GM23338 (cell line): Measurements from ENCODE around the gene KCTD13. TPM values are rescaled to one million over a fixed set of nuclear protein-coding genes. Genes with fewer than 3 reads are reported as not detected.

Source experiments
- ATAC-seq: fragments of 200-7000 bp; cut with Tn5 transposase; 3 replicates; pipeline ENCODE4 v1.9.1; 2020
- DNase-seq: peaks from one replicate; pipeline ENCODE4 v3.0.0-alpha.2; 2015; ENCODE audit warnings: low spot score
- H2AFZ ChIP-seq: fragments of 200-600 bp; sonication (generic); 2 replicates; pipeline ENCODE4 v1.8.0; 2016; ENCODE audit warnings: antibody characterized with exemption, mild to moderate bottlenecking, moderate library complexity
- H3F3A ChIP-seq: fragments of 200-600 bp; sonication (generic); replicated peaks from 2 replicates; pipeline ENCODE4 v1.8.0; 2017; ENCODE audit warnings: antibody characterized with exemption, mixed run types, low read depth
- H3K27ac ChIP-seq: fragments of 200-600 bp; sonication (generic); 2 replicates; pipeline ENCODE4 v1.6.1; 2016; ENCODE audit warnings: low read depth
- H3K27me3 ChIP-seq: fragments of 200-600 bp; sonication (generic); 2 replicates; pipeline ENCODE4 v1.8.0; 2016; ENCODE audit warnings: mild to moderate bottlenecking, mixed run types, moderate library complexity; ENCODE audit not compliant: insufficient read depth
- H3K36me3 ChIP-seq: fragments of 200-600 bp; sonication (generic); 2 replicates; pipeline ENCODE4 v1.8.0; 2016; ENCODE audit warnings: mild to moderate bottlenecking; ENCODE audit not compliant: insufficient read depth
- H3K4me1 ChIP-seq: fragments of 200-600 bp; sonication (generic); 2 replicates; pipeline ENCODE4 v1.8.0; 2016; ENCODE audit warnings: mild to moderate bottlenecking, moderate library complexity; ENCODE audit not compliant: insufficient read depth
- H3K4me2 ChIP-seq: fragments of 200-600 bp; sonication (generic); 2 replicates; pipeline ENCODE4 v1.7.1; 2017; ENCODE audit warnings: mixed run types
- H3K4me3 ChIP-seq: fragments of 200-600 bp; sonication (generic); 2 replicates; pipeline ENCODE4 v1.6.1; 2016; ENCODE audit warnings: mixed run types
- H3K79me2 ChIP-seq: fragments of 200-600 bp; sonication (generic); replicated peaks from 2 replicates; pipeline ENCODE4 v1.8.0; 2017; ENCODE audit warnings: mild to moderate bottlenecking; ENCODE audit not compliant: insufficient read depth
- H3K9me2 ChIP-seq: fragments of 200-600 bp; sonication (generic); 2 replicates; pipeline ENCODE4 v1.8.0; 2017; ENCODE audit not compliant: insufficient read depth
- H4K20me1 ChIP-seq: fragments of 200-600 bp; sonication (generic); replicated peaks from 2 replicates; pipeline ENCODE4 v1.8.0; 2017; ENCODE audit warnings: mild to moderate bottlenecking; ENCODE audit not compliant: insufficient read depth
- H3K27ac Mint-ChIP-seq: 2 replicates; pipeline ENCODE4 v1.8.0; 2020; ENCODE audit warnings: inconsistent platforms, mild to moderate bottlenecking, moderate library complexity, mixed read lengths
- H3K27me3 Mint-ChIP-seq: 3 replicates; pipeline ENCODE4 v1.8.0; 2022; ENCODE audit warnings: low read depth, mild to moderate bottlenecking, moderate library complexity, mixed read lengths, inconsistent platforms; ENCODE audit not compliant: insufficient read depth, poor library complexity
- H3K36me3 Mint-ChIP-seq: 3 replicates; pipeline ENCODE4 v1.8.0; 2021; ENCODE audit warnings: low read depth, mild to moderate bottlenecking, inconsistent platforms, moderate library complexity, mixed read lengths
- H3K4me1 Mint-ChIP-seq: 3 replicates; pipeline ENCODE4 v1.8.0; 2020; ENCODE audit warnings: mild to moderate bottlenecking, inconsistent platforms, mixed read lengths
- H3K4me3 Mint-ChIP-seq: 3 replicates; pipeline ENCODE4 v1.8.0; 2021; ENCODE audit warnings: moderate library complexity, mild to moderate bottlenecking, inconsistent platforms, mixed read lengths
- H3K9me3 Mint-ChIP-seq: 3 replicates; pipeline ENCODE4 v1.8.0; 2020; ENCODE audit warnings: moderate library complexity, mild to moderate bottlenecking, inconsistent platforms, mixed read lengths
- EZH2 ChIP-seq: fragments of 200-600 bp; sonication (generic); IDR thresholded peaks from one replicate; pipeline ENCODE4 v1.8.0; 2017; ENCODE audit warnings: antibody characterized with exemption, mild to moderate bottlenecking, low read depth; ENCODE audit not compliant: unreplicated experiment
- EZH2phosphoT487 ChIP-seq: fragments of 200-600 bp; sonication (generic); IDR thresholded peaks from one replicate; pipeline ENCODE4 v1.8.1; 2018; ENCODE audit warnings: antibody characterized with exemption; ENCODE audit not compliant: unreplicated experiment
- POLR2AphosphoS5 ChIP-seq: IDR thresholded peaks from 2 replicates; pipeline ENCODE4 v1.6.1; 2016; ENCODE audit warnings: antibody characterized with exemption, low read depth
- STAT1 ChIP-seq: IDR thresholded peaks from one replicate; pipeline ENCODE4 v1.6.1; 2016; ENCODE audit warnings: antibody characterized with exemption; ENCODE audit not compliant: unreplicated experiment
- ZNF114 ChIP-seq: fragments of 250-450 bp; sonication (Bioruptor Pico); IDR thresholded peaks from 2 replicates; pipeline ENCODE4 v1.5.0; 2020; ENCODE audit warnings: mild to moderate bottlenecking, moderate library complexity
- polyA plus RNA-seq: library from polyadenylated mRNA; unstranded; fragments of >200 nt; fragmentation: Nextera tagmentation; extraction: Ambion mirVana; gene quantifications from 2 replicates; pipeline ENCODE4 v1.2.1, GENCODE V29; 2016
- total RNA-seq: library from RNA; depleted of rRNA; stranded (reverse); fragments of >200 nt; shearing (Covaris generic); gene quantifications from 2 replicates; pipeline ENCODE4 v1.2.3, GENCODE V29; 2014
- TF ChIP-seq, protein P1 (sequence below): IDR thresholded peaks from one replicate; pipeline ENCODE4 v1.6.1; 2018; ENCODE audit warnings: antibody characterized with exemption; ENCODE audit not compliant: unreplicated experiment
- TF ChIP-seq, protein P2 (sequence below): IDR thresholded peaks from 2 replicates; pipeline ENCODE4 v1.6.1; 2016; ENCODE audit warnings: antibody characterized with exemption

Gene KCTD13
- total and polyA plus RNA-seq, 2 experiments from 2014 or later: 10.1 to 12.2 TPM

- TF ChIP-seq, protein P1, sequence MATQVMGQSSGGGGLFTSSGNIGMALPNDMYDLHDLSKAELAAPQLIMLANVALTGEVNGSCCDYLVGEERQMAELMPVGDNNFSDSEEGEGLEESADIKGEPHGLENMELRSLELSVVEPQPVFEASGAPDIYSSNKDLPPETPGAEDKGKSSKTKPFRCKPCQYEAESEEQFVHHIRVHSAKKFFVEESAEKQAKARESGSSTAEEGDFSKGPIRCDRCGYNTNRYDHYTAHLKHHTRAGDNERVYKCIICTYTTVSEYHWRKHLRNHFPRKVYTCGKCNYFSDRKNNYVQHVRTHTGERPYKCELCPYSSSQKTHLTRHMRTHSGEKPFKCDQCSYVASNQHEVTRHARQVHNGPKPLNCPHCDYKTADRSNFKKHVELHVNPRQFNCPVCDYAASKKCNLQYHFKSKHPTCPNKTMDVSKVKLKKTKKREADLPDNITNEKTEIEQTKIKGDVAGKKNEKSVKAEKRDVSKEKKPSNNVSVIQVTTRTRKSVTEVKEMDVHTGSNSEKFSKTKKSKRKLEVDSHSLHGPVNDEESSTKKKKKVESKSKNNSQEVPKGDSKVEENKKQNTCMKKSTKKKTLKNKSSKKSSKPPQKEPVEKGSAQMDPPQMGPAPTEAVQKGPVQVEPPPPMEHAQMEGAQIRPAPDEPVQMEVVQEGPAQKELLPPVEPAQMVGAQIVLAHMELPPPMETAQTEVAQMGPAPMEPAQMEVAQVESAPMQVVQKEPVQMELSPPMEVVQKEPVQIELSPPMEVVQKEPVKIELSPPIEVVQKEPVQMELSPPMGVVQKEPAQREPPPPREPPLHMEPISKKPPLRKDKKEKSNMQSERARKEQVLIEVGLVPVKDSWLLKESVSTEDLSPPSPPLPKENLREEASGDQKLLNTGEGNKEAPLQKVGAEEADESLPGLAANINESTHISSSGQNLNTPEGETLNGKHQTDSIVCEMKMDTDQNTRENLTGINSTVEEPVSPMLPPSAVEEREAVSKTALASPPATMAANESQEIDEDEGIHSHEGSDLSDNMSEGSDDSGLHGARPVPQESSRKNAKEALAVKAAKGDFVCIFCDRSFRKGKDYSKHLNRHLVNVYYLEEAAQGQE: no peak
- no peak for TF ChIP-seq POLR2AphosphoS5
- TF ChIP-seq ZNF114: no peak
- TF ChIP-seq, protein P2, sequence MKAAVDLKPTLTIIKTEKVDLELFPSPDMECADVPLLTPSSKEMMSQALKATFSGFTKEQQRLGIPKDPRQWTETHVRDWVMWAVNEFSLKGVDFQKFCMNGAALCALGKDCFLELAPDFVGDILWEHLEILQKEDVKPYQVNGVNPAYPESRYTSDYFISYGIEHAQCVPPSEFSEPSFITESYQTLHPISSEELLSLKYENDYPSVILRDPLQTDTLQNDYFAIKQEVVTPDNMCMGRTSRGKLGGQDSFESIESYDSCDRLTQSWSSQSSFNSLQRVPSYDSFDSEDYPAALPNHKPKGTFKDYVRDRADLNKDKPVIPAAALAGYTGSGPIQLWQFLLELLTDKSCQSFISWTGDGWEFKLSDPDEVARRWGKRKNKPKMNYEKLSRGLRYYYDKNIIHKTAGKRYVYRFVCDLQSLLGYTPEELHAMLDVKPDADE: no peak
- TF ChIP-seq STAT1: no peak
Measured at GRCh38 chr16:29860218-29860617, 65.8 kb downstream of the KCTD13 start (continued).

DNA sequence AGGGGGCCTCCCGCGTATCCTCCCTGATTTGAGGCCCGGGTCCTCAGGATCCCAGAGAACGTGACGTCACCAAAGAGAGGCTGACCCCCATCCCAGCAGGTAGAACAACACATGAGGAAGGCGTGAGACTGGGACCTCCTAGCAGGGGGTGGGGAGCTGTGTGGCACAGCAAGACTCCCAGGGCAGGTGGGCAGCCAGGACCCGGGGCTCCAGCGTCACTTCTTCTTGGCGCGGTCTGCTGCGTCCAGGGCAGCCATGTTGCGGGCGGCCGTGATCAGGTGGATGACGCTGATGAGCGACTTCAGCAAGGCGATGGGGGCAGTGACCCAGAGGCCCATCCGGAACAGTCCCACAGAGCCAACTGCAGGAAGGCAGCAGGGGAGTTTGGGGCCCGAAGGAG is 67.1 kb downstream of the KCTD13 start:
- Mint-ChIP-seq H3K27me3 (peaks cover 23% of the 10 kb centered on the region), H3K4me1 (peaks cover 13% of the 10 kb centered on the region), H3K36me3 (peaks cover 25% of the 10 kb centered on the region), H3K27ac (no peak overlapping the region), H3K9me3 (no peaks in the 10 kb centered on the region), H3K4me3 (no peak overlapping the region)
- Histone ChIP-seq H3K27ac (no peak overlapping the region), H3K4me1 (peaks cover 8% of the 10 kb centered on the region), H3K36me3 (peaks cover 4% of the 10 kb centered on the region; the same call in 1 of the 2 replicates), H3F3A (0 out of 2 replicates have a peak, but pooled peaks cover 3% of the 10 kb centered on the region), H3K9me2 (no peaks in the 10 kb centered on the region), H3K79me2 (peaks cover 13% of the 10 kb centered on the region), H3K4me3 (no peak overlapping the region), H3K4me2 (no peak overlapping the region), H2AFZ (no peak overlapping the region), H3K27me3 (no peaks in the 10 kb centered on the region), H4K20me1 (no peaks in the 10 kb centered on the region; the same call in 1 of the 2 replicates)
- TF ChIP-seq EZH2 (no peak), POLR2AphosphoS5 (no peak), EZH2phosphoT487 (no peak)
- TF ChIP-seq, protein P1: no peak
- no peak for DNase-seq
- ATAC-seq: no peak
